HG02759 (cell line): Measurements from ENCODE around the gene JPH4.

ENCODE experiments used
- ATAC-seq: cut with Tn5 transposase; IDR thresholded peaks from one replicate; pipeline ENCODE4 v1.9.1; 2021; ENCODE audit warnings: mild to moderate bottlenecking, moderate library complexity; ENCODE audit not compliant: unreplicated experiment

Gene JPH4

DNA sequence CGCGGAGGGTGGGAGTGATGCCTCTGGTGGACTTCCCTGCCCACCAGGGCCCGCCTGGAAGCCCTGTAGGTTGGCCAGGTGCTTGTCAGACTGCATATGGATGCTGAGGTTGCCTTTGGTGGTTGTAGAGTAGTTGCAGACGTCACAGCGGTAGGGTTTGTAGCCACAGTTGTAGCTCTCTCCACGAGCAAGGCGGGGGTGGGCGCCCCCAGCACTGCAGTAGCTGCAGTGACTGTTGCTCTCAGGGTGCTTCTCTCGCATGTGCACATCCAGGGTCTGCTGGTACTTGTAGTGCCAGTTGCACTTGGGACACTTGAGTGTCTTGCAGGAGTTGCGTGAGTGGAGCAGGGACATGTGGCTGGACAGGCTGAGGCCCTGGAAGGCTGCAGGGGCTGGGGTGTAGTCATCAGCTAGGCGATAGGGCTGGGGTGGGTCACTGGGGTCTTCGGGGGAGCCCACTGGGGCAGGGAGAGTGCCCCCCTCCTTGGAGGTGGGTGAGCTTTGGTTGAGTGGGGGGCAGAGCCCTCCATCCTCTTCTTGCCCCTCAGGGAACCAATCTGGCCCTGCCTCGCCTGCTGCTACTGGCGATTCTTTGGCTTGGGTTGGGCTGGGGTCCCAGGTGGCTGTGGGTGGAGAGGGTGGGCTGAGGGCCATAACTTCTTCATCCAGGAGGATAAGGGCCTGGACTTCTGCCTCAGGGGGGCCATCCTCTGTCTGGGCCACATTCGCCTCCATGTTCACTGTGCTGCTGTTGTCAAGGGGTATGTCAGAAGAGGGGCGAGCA lies 44.7 kb downstream of the JPH4 start:
- no peak for ATAC-seq

DNA sequence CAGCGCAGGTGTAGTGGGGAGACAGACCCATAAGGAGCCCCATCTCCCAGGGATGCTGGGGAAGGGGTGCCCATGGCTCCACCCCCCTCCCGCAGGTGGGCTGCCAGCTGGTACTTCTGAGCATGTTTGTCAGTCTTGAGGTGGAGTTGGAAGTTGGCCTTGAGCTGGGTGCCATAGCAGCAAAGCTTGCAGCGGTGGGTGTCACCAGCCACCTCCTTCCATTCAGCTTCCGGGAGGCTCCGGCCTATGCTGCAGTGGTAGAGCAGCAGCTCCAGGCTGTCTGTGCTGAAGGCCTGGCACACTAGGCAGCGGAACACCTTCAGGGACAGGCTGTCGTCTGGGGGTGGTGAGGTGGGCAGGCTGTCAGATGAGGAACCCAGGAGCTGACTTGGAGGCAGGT lies 45.9 kb downstream of the JPH4 start:
- ATAC-seq = no peak

DNA sequence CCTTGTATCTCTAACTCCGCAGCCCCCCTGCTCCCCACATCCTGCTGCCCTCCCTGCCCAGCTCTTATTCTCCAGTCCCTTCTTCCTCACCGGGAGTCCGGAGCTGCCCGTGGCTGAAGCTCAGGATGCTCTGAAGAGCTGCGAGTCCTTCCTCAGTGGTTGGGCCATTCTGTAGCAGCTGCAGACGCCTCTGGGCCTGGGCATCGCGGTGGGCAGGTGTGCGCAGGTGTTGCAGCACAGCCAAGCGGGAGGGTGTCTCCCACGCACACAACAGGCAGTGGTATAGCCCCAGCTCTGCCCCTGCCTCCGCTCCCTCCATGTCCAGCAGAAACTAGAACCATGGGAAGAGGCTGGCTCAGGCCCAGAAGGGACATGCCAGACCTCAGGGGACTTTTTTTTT lies 47.2 kb downstream of the JPH4 start:
- no peak for ATAC-seq

DNA sequence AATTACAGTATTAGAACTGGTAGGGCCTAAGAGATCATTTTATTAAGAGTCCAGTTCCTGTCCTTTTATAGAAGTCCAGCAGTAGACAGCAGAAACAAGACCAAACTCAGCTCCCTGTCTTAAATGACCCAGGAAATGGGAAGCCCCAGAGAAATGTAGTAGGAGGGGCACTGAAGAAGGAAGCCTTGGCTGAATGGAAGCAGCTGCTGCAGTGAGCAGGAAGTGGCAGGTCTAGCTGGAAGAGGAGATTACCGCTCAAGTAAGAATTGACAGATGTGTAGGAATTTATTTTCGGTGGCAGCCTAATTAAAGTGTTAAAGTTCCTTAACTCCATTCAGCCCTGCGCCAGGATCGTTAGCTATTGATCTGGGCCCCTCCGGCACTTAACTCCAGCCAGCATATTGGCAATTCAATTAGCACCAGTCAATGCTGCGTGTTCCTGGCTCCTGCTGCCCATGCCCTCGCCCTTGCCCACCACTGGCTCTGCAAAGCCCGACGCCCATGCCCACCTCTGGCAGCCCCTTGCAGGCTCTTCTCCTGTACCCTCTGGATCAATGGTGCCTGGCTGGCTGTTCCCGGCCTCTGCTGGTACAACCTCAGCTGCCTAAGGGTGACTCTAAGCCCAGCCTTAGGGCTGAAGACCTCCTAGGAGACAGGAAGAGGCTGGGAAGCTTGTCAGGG lies 48.1 kb downstream of the JPH4 start:
- no peak for ATAC-seq

DNA sequence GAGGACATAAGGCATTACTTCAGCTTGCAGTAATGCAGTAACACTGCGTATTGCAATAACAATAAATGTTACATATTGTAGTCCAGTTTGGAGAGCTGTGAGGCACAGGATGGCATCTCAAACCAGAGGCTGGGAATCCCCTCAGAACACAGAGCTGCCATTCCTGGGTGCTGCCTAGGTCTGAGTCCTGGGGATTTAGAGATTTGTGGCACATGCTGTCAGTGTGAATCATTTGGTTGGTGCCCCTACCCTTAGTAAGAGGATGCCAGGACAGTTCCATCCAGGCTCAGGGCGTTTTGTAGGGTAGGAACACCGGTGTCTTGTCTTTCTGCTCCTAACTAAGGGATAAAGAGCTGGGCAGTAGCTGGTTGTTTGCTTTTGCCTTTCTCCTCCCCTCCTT lies 49.6 kb downstream of the JPH4 start:
- no peak for ATAC-seq

DNA sequence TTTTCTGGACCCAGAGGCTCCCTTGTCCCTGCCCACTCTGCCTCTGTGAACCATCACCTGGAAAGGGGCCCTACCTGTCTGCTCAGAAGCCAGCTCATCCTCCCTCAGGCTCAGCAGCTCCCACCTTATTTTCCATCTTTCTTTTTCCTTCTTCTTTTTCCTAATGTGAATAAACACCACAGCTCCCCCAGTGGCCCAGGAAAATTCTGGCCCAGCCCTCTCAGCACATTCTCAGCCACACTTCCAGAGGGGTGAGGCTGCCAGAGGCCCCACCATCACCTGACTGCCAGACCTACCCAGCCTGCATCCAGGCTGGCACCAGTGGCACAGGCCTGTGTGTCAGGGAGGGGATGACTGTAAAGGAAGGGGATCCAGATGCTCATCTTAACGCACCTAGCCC lies 50.0 kb downstream of the JPH4 start:
- ATAC-seq = no peak

DNA sequence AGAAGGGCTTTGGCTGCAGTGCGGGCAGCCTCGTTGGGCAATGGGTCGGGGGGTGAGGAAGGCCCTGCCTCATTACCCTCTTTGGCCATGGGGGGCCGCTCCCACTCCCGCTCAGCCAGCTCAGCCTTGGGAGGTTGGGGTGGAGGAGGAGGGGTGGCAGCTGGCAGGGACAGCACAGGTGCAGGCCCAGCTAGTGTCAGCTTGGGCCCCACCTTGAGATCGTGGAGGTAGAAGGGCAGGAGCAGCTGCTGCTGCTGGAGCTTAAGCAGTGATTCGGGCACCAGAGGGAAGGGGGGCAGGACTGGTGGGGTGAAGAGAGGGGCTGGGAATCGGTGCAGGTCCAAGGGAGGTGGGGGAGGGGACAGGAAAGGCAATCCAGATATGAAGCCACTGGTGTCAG lies 53.0 kb downstream of the JPH4 start:
- no peak for ATAC-seq

DNA sequence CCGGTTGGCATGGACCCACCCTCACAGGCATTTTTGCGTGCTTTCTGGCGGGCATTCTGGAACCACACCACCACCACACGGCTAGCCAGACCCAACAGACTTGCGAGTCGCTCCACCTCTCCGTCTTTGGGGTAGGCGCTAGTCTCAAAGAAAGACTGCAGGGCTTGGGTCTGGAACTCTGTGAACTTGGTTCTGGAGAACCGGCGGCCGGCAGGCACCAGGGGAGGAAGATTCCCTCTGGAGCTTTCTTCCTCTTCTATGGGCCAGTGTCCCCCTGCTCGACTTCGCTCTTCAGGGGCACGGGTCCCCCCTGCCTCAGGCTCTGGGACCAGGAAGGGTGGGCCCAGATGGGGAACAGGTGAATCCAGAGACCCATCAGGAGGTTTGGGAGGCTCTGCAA lies 53.6 kb downstream of the JPH4 start:
- no peak for ATAC-seq

DNA sequence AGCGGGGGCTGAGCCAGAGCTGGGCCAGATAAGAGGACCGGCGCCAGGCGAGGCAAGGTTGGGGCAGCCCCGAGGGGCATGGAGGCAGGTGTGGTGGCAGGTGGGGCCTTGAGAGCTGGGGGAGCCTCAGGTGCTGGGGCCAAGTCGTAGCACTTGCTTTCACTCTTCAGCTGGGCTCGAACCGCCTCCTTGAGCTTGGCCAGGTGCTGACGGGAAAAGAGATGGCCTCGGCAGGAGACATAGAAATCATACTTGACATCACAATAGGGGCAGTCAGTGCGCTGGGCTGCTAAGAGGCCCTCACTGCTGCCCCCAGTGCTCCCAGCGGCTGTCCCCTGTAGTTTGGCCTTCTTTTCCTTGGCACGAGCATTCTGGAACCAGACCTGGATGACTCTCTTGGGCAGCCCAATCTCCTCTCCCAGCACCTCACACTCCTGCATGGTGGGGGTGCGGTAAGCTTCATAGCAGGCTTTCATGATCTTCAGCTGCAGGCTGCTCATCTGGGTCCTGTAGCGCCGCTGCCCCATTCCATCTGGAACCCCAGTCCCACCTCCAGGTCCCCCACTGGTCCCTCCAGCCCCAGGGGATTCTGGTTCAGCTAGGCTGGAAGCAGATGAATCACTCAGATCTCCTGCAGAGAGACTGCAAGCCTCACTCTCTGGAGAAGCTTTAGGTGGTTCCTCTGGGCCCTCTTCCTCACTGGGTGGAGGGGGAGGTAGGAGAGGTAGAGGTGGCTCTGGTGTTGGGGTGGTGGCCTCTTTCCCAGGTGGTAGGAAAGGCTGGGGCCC lies 55.2 kb downstream of the JPH4 start:
- no peak for ATAC-seq

DNA sequence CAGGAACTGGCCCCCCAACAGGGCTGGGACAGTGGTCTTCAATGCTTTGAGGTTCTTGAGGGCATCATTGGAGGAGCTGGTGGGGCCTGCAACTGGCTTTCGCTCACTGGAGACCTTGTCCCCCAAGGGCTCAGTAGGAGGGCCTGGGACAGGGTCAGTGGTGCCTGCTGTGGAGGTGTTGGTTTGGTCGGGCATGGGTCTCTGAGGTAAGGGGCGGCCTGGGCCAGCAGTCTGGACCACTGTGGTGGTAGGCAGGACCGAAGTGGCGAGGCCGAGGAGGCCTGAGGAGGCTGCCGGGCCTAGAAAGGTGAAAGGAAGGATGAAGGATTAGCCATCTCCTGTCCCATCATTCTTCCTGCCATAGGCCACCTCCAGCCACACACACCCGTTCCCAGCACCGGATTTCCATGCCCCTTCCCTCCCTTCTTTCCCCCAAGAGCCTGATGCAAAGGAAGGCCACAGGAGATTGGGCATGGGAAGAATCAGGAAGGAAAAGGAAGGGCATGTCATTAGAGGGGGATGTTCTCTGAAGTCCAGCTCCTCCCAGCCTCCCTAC lies 55.9 kb downstream of the JPH4 start:
- no peak for ATAC-seq

DNA sequence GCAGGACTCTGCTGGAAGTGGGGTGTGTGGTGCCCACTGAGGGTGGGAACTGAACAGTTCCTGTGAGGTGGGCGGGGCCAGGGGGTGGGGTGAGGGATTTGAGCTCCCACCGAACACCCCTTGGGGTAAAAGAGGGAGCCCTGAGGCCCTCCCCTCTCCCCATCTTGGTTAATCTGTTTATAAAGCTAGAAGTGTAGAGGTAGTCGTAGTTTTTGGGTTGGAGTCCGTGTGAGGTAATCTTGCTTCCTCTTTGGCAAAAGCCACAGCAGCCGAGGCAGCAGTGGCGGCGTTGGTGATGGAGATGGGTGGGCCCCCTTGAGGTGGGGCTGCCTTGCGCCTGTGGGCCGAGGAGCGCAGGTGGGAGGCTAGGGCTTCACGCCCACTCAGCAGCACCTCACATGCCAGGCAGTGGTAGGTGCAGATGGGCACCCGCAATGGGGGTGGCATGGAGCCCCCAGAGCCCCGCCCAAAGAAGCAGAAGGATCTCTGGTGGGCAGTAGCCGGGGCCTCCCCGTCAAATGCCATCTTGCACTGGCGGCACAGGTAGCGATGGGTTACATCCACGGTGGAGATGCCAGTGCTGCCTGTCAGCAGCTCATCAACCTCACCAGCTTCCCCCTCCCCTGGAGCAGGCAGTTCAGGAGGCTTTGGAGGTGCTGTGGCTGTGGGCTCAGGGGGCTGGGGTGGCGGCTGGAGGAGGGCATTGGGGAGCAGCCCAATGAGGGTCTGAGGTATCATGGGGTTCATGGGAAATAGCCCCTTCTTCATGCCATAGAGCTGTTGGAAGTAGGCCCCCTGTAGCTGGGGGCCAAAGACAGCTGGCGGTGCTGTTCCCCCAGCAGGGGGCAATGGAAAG lies 56.6 kb downstream of the JPH4 start:
- no peak for ATAC-seq

DNA sequence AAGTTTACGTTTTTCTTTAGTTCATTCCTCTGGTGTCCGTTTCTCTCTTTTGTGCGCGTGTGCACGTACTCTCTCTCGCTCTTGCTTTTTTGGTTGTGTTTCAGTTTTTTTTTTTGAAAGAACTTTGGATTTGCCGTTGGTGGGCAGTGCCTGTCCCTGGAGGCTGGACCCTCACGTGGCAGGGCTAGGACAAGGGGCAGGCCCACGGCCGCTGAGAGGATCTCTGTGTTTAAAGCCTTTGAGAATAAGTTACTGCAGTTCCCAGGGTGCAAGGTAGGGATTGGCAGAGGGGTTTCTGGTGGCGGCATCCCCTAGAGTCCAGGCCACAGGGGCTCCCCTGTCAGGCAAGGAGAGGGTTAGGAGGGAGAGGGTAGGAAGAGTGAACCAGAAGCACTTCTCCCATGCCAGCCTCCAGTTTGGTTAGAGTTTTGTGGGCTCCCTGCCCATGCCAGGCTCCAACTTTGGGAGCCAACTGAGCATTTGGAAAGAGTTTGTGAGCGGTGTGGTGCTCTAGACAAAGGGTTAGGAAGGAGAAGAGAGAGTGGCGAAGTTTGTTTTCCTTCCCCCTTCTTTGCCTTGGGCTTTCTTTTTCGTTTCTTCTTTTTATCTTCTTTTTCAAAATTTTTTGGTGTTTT lies 57.6 kb downstream of the JPH4 start:
- ATAC-seq = no peak

DNA sequence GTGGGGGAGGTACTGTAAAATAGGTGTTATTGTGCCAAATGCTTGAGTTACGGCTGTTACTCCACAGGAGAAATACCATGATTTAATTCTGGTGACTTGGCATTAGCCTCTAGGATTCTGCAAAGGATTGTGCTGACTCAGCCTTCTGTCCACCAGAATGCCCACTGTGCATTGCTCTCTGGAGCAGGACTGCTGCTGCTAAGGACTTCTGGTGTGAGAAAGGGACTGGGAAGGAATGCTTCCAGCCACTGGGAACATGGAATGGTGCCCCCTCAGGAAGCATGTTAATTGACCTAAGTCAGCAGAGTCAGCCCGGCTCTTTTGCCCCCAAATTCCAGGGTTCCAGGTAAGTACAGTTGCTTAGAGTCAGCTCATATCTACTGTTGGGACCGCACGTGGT lies 59.9 kb downstream of the JPH4 start:
- no peak for ATAC-seq
